GM12892 (cell line): ENCODE results near the gene NOL4L.

ENCODE experiments used
- POLR2A ChIP-seq: IDR thresholded peaks from 2 replicates; pipeline ENCODE4 v1.6.1; 2011; ENCODE audit warnings: low read depth, low read length, control low read depth
- POLR2AphosphoS5 ChIP-seq: IDR thresholded peaks from 2 replicates; pipeline ENCODE4 v1.6.1; 2011; ENCODE audit warnings: low read depth, low read length, control low read depth

- TF ChIP-seq POLR2AphosphoS5: no peak
- TF ChIP-seq POLR2A: no peak
Observed at GRCh38 chr20:32517914-32518592, 67.1 kb downstream of the NOL4L start.
